Fibroblast of the aortic adventitia (primary cell): Measurements from ENCODE around the gene CSTPP1. TPM values are rescaled to one million over a fixed set of nuclear protein-coding genes. Genes with fewer than 3 reads are reported as not detected.

Experiments
- DNase-seq: peaks from one replicate; pipeline ENCODE4 v3.0.0-alpha.2; 2010; ENCODE audit warnings: low read depth
- H3K4me3 ChIP-seq: 2 replicates; pipeline ENCODE4 v1.5.1; 2011; ENCODE audit warnings: low read depth, mild to moderate bottlenecking, control low read depth, low read length, moderate library complexity
- CTCF ChIP-seq: IDR thresholded peaks from 2 replicates; pipeline ENCODE4 v1.5.1; 2011; ENCODE audit warnings: mild to moderate bottlenecking, low read length, control low read depth, inconsistent platforms; ENCODE audit not compliant: insufficient read depth
- total RNA-seq: library from RNA; depleted of rRNA; stranded (reverse); fragments of >200 nt; gene quantifications from 2 replicates; pipeline ENCODE4 v1.2.3, GENCODE V29; 2012; ENCODE audit warnings: low replicate concordance

CSTPP1 gene
- total RNA-seq, 1 donor: 34.9 TPM

- TF ChIP-seq CTCF: no peak
- H3K4me3 ChIP-seq: no peak overlapping the region
- DNase-seq: no peak
Measured at GRCh38 chr11:47121056-47121455, 184.5 kb downstream of the CSTPP1 start.

GRCh38 chr11:47121731-47122130, 185.2 kb downstream of the CSTPP1 start:
- DNase-seq: no peak
- H3K4me3 ChIP-seq: no peak overlapping the region
- TF ChIP-seq CTCF: no peak

- no peak overlapping the region for H3K4me3 ChIP-seq
- no peak for TF ChIP-seq CTCF
- DNase-seq: peak; percentile 51
Measured at GRCh38 chr11:47123094-47123493, 186.5 kb downstream of the CSTPP1 start.

GRCh38 chr11:47124675-47125074, 188.1 kb downstream of the CSTPP1 start:
- DNase-seq: peak; percentile 43
- no peak for TF ChIP-seq CTCF
- no peak overlapping the region for H3K4me3 ChIP-seq

- no peak overlapping the region for H3K4me3 ChIP-seq
- no peak for TF ChIP-seq CTCF
- no peak for DNase-seq
Measured at GRCh38 chr11:47125083-47125482, 188.5 kb downstream of the CSTPP1 start.

- DNase-seq: no peak
- no peak for TF ChIP-seq CTCF
Measured at GRCh38 chr11:47127213-47127612, 190.7 kb downstream of the CSTPP1 start.

GRCh38 chr11:47130543-47130942, 194.0 kb downstream of the CSTPP1 start:
- no peak for TF ChIP-seq CTCF
- H3K4me3 ChIP-seq: no peak overlapping the region
- DNase-seq: no peak

More at GRCh38 chr11:47127213-47127612, 190.7 kb downstream of the CSTPP1 start:
- no peak overlapping the region for H3K4me3 ChIP-seq
